GM19025 (cell line): ENCODE data around the gene GBP3.
"Not testable (repeated sequence)": the region's sequence is repeated elsewhere in the genome, so short reads cannot be mapped to it uniquely, and the experiment has no call there.

Experiments used
- ATAC-seq: cut with Tn5 transposase; IDR thresholded peaks from one replicate; pipeline ENCODE4 v1.9.1; 2021; ENCODE audit warnings: mild to moderate bottlenecking, low read depth, moderate library complexity; ENCODE audit not compliant: unreplicated experiment

Gene GBP3

DNA sequence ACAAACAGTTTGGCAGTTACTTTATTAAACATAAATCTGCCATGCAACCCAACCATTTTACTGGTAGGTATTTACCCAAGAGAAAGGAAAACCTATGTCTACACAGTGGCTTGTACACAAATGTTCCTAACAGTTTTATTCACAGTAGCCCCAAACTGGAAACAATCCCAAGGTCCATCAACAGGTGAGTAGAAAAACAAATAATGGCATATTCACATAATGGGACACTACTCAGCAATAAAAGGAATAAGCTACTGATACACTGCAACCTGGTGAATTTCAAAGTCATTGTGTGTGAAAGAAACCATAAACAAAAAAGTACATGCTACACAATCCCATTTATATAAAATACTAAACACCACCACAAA lies 42.9 kb downstream of the GBP3 start:
- no peak for ATAC-seq

DNA sequence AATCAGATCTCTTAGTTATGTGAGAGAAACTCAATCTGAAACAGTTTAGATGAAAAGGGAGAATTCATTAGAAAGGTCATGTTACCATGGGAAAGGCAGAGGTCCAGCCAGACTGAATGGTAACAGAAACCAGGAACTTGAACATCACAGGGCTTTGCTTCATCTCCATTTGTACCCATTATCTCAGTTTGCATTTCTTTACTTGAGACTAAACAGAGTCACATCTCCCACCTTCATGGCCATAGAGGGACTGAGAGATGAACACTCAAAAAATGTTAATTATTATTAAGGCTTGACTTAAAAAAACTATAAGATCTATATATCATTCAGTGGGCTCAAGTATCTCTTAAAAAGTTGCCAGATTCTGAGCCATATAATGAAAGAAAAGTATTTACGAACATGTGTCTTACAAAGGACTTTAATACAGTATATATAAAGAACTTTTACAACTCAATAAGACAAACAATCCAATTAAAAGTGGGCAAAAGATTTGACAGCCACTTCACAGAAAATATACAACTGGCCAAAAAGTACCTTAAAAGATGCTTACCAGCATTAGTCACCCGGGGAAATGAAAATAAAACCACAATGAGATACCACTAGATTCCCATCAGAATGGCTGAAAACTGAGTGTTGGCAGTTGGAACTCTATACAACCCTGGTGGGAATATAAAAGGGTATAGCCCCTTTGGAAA lies 43.5 kb downstream of the GBP3 start:
- no peak for ATAC-seq

- no peak for ATAC-seq
These were observed 46.4 kb downstream of the GBP3 start for GRCh38 chr1:88976235-88976634.

DNA sequence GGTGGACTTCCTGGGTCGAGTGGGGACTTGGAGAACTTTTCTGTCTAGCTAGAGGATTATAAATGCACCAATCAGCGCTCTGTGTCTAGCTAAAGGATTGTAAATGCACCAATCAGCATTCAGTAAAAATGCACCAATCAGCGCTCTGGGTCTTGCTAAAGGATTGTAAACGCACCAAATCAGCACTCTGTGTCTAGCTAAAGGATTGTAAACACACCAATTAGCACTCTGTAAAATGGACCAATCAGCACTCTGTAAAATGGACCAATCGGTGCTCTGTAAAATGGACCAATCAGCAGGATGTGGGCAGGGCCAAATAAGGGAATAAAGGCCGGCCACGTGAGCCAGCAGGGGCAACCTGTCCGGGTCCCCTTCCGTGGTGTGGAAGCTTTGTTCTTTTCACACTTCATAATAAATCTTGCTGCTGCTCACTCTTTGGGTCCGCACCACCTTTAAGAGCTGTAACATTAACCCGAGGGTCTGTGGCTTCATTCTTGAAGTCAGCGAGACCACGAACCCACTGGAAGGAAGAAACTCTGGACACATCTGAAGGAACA lies 48.0 kb downstream of the GBP3 start:
- not testable (repeated sequence) for ATAC-seq

GRCh38 chr1:88973520-88974137 lies 49.0 kb downstream of the GBP3 start:
- no peak for ATAC-seq

GRCh38 chr1:88961647-88962275 lies 60.9 kb downstream of the GBP3 start:
- no peak for ATAC-seq

DNA sequence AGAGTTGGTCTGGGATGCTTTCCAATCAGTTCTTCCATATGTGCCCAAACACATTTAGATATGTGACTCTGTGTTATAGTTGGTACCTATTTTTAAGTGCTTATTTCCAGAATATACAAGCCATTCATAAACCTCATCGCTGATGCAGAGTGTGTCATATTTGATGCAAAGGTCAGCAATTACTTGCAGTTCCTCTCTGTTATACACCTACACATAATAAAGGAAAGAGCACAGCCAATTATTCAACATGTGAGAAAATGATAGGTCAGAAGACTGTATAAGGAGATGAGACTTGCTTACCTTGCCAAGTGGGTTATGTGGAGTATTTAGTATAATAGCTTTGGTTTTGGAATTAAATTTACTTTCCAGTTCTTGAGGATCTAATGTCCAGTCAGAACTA lies 61.6 kb downstream of the GBP3 start:
- ATAC-seq, result no peak
